ENCODE measurements around the gene TFF1.

The TFF1 gene

GRCh38 chr21:42357307-42357706, 9.0 kb downstream of the TFF1 start:
- Histone ChIP-seq H3K27me3 (ENCODE audit: insufficient read depth, low read length, poor library complexity, severe bottlenecking) (no peaks in the 10 kb centered on the region), H3K9ac (ENCODE audit: low read depth, low read length, poor library complexity, severe bottlenecking) (no peak overlapping the region), H2AFZ (ENCODE audit: low read length) (no peak overlapping the region)

GRCh38 chr21:42356650-42357049, 9.7 kb downstream of the TFF1 start:
- TF ChIP-seq EZH2phosphoT487 (IDR thresholded peaks at IDR 0.05; ENCODE audit: borderline replicate concordance) (no peak), CTCF (conservative IDR thresholded peaks at IDR 0.05; ENCODE audit: low read length) (no peak)
- no peaks in the 10 kb centered on the region for H3K9me2 ChIP-seq (replicated peaks; ENCODE audit: low read depth, low read length)

More at GRCh38 chr21:42357307-42357706, 9.0 kb downstream of the TFF1 start:
- H3K4me1 ChIP-seq (ENCODE audit: insufficient read depth, low read length, poor library complexity, severe bottlenecking): peaks cover 9% of the 10 kb centered on the region
- H3K9me2 ChIP-seq (replicated peaks; ENCODE audit: low read depth, low read length): no peaks in the 10 kb centered on the region
- H3F3A ChIP-seq (ENCODE audit: low read depth): no peaks in the 10 kb centered on the region
- H3K4me2 ChIP-seq (ENCODE audit: low read depth, low read length, poor library complexity, severe bottlenecking): no peak overlapping the region
- TF ChIP-seq EZH2phosphoT487 (IDR thresholded peaks at IDR 0.05; ENCODE audit: borderline replicate concordance) (no peak), CTCF (conservative IDR thresholded peaks at IDR 0.05; ENCODE audit: low read length) (no peak)
- H3K79me2 ChIP-seq (ENCODE audit: insufficient read depth, low read length): no peaks in the 10 kb centered on the region
- no peaks in the 10 kb centered on the region for H4K20me1 ChIP-seq (ENCODE audit: insufficient read depth, low read length, poor library complexity, severe bottlenecking)
- H3K4me3 ChIP-seq (ENCODE audit: low read length, poor library complexity, severe bottlenecking): no peak overlapping the region
- H3K9me3 ChIP-seq (ENCODE audit: insufficient read depth, low read depth, low read length): 0 out of 2 replicates have a peak, but pooled peaks cover 3% of the 10 kb centered on the region
- H3K36me3 ChIP-seq (ENCODE audit: insufficient read depth, low read length): no peaks in the 10 kb centered on the region

GRCh38 chr21:42356046-42356445, 10.3 kb downstream of the TFF1 start:
- Histone ChIP-seq H3K4me1 (ENCODE audit: insufficient read depth, low read length, poor library complexity, severe bottlenecking) (peaks cover 9% of the 10 kb centered on the region), H3K36me3 (ENCODE audit: insufficient read depth, low read length) (no peaks in the 10 kb centered on the region), H3K9me3 (ENCODE audit: insufficient read depth, low read depth, low read length) (0 out of 2 replicates have a peak, but pooled peaks cover 3% of the 10 kb centered on the region), H3K27me3 (ENCODE audit: insufficient read depth, low read length, poor library complexity, severe bottlenecking) (no peaks in the 10 kb centered on the region), H3K4me3 (ENCODE audit: low read length, poor library complexity, severe bottlenecking) (no peak overlapping the region), H3K9ac (ENCODE audit: low read depth, low read length, poor library complexity, severe bottlenecking) (no peak overlapping the region), H3K79me2 (ENCODE audit: insufficient read depth, low read length) (no peaks in the 10 kb centered on the region), H3K4me2 (ENCODE audit: low read depth, low read length, poor library complexity, severe bottlenecking) (no peak overlapping the region), H2AFZ (ENCODE audit: low read length) (no peak overlapping the region), H3F3A (ENCODE audit: low read depth) (no peaks in the 10 kb centered on the region), H3K9me2 (replicated peaks; ENCODE audit: low read depth, low read length) (no peaks in the 10 kb centered on the region), H4K20me1 (ENCODE audit: insufficient read depth, low read length, poor library complexity, severe bottlenecking) (no peaks in the 10 kb centered on the region)
- TF ChIP-seq CTCF (conservative IDR thresholded peaks at IDR 0.05; ENCODE audit: low read length) (no peak), EZH2phosphoT487 (IDR thresholded peaks at IDR 0.05; ENCODE audit: borderline replicate concordance) (no peak)

More at GRCh38 chr21:42356650-42357049, 9.7 kb downstream of the TFF1 start:
- Histone ChIP-seq H3F3A (ENCODE audit: low read depth) (no peaks in the 10 kb centered on the region), H3K4me2 (ENCODE audit: low read depth, low read length, poor library complexity, severe bottlenecking) (no peak overlapping the region), H4K20me1 (ENCODE audit: insufficient read depth, low read length, poor library complexity, severe bottlenecking) (no peaks in the 10 kb centered on the region), H3K79me2 (ENCODE audit: insufficient read depth, low read length) (no peaks in the 10 kb centered on the region), H3K9me3 (ENCODE audit: insufficient read depth, low read depth, low read length) (0 out of 2 replicates have a peak, but pooled peaks cover 3% of the 10 kb centered on the region), H3K9ac (ENCODE audit: low read depth, low read length, poor library complexity, severe bottlenecking) (no peak overlapping the region), H3K27me3 (ENCODE audit: insufficient read depth, low read length, poor library complexity, severe bottlenecking) (no peaks in the 10 kb centered on the region), H3K36me3 (ENCODE audit: insufficient read depth, low read length) (no peaks in the 10 kb centered on the region), H2AFZ (ENCODE audit: low read length) (no peak overlapping the region), H3K4me1 (ENCODE audit: insufficient read depth, low read length, poor library complexity, severe bottlenecking) (peaks cover 9% of the 10 kb centered on the region), H3K4me3 (ENCODE audit: low read length, poor library complexity, severe bottlenecking) (no peak overlapping the region)

Measured in Loucy (cell line).